BE2C (cell line): ENCODE data around the gene ANGPT4.

ENCODE experiments used
- DNase-seq: peaks from one replicate; pipeline ENCODE4 v3.0.0-alpha.2; 2020
- H3K27me3 ChIP-seq: fragments of 250-450 bp; sonication (Bioruptor Pico); 2 replicates; pipeline ENCODE4 v1.5.1; 2020; ENCODE audit warnings: mild to moderate bottlenecking
- H3K36me3 ChIP-seq: fragments of 250-450 bp; sonication (Bioruptor Pico); 2 replicates; pipeline ENCODE4 v1.5.1; 2020; ENCODE audit warnings: mild to moderate bottlenecking
- H3K4me1 ChIP-seq: fragments of 250-450 bp; sonication (Bioruptor Pico); 2 replicates; pipeline ENCODE4 v1.5.1; 2020
- H3K4me3 ChIP-seq: 2 replicates; pipeline ENCODE4 v1.5.1; 2011; ENCODE audit warnings: low read depth, low read length
- H3K9me3 ChIP-seq: fragments of 250-450 bp; sonication (Bioruptor Pico); 2 replicates; pipeline ENCODE4 v1.5.1; 2020
- TF ChIP-seq, protein P1 (sequence below): IDR thresholded peaks from 2 replicates; pipeline ENCODE4 v1.5.1; 2012; ENCODE audit warnings: mild to moderate bottlenecking, low read depth, low read length

ANGPT4 gene

DNA sequence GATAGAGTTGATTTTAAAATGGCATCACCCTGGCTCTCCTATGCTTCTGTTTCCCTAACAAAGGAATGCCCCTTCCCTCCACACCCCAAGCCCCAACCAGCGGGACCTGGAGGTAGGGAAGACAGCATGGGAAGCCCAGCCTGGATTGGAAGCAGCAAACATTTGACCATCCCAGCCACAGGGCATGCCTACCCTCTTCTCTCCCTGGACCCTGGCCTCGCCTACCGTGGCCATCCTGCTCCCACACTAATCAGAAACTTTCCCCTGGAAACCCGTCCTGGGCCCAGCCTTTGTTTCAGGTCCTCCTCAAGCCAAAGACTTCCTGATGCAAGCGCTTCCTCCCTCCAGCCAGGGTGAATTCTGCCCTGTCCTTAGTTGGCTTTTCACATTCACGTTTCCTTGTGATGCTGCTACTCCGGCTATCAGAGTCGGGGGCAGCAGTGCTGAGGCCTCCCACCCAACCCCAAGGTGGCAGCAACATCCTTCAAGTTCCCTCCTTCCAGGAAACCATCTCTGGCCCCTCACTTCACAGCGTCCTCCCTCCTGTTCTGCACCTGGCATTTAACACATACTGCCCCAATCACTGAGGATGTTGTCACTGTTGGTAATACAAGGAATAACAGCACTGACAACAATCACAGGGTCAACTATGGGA lies 18.2 kb upstream of the ANGPT4 start:
- H3K27me3 ChIP-seq, result no peaks in the 10 kb centered on the region
- no peak for DNase-seq
- H3K4me3 ChIP-seq, result no peak overlapping the region
- TF ChIP-seq, protein P1, sequence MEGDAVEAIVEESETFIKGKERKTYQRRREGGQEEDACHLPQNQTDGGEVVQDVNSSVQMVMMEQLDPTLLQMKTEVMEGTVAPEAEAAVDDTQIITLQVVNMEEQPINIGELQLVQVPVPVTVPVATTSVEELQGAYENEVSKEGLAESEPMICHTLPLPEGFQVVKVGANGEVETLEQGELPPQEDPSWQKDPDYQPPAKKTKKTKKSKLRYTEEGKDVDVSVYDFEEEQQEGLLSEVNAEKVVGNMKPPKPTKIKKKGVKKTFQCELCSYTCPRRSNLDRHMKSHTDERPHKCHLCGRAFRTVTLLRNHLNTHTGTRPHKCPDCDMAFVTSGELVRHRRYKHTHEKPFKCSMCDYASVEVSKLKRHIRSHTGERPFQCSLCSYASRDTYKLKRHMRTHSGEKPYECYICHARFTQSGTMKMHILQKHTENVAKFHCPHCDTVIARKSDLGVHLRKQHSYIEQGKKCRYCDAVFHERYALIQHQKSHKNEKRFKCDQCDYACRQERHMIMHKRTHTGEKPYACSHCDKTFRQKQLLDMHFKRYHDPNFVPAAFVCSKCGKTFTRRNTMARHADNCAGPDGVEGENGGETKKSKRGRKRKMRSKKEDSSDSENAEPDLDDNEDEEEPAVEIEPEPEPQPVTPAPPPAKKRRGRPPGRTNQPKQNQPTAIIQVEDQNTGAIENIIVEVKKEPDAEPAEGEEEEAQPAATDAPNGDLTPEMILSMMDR, result no peak
- no peaks in the 10 kb centered on the region for H3K9me3 ChIP-seq
- no peaks in the 10 kb centered on the region for H3K36me3 ChIP-seq
- H3K4me1 ChIP-seq, result no peaks in the 10 kb centered on the region

DNA sequence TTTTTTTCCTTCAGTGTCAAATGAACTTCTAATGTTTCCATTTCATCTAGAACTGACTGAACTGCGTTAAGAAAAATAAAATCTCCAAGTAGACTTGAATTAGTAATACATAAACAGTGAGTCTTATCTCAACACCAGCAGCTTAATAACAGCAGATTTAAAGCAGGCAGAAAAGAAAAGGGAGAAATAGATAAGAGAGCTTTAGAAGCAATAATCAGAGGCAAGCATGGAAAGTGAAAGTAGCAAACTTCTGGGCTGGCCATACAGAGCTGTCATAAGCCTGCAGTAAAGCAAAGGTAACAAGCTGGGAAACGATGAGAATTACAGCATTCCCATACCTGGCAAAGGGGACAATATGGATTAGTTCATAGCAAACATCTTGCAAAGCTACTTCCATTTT lies 16.9 kb upstream of the ANGPT4 start:
- H3K4me3 ChIP-seq, result no peak overlapping the region
- H3K27me3 ChIP-seq, result no peaks in the 10 kb centered on the region
- TF ChIP-seq, protein P1, result no peak
- no peaks in the 10 kb centered on the region for H3K4me1 ChIP-seq
- H3K9me3 ChIP-seq, result no peaks in the 10 kb centered on the region
- H3K36me3 ChIP-seq, result no peaks in the 10 kb centered on the region
- DNase-seq, result no peak

DNA sequence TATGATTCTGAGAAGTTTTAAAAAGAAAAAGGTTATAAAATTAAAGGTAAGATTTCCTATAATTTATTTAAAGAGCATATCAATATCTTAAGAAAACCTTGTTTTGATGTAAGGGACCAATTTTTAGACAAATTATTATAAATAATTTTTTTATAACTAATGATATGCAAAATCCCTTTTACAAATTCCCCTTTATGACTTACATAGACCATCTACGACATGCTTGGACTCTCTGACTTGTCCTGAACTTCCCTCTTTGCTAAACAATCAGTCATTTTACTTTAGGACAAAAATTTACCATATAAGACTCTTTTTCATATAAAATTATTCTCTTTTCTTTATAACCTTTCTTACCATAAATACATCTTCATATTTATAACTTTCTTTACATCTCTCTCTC lies 15.3 kb upstream of the ANGPT4 start:
- DNase-seq, result no peak
- H3K9me3 ChIP-seq, result no peaks in the 10 kb centered on the region
- TF ChIP-seq, protein P1, result no peak
- no peak overlapping the region for H3K4me3 ChIP-seq
- no peaks in the 10 kb centered on the region for H3K4me1 ChIP-seq
- H3K27me3 ChIP-seq, result no peaks in the 10 kb centered on the region
- no peaks in the 10 kb centered on the region for H3K36me3 ChIP-seq

DNA sequence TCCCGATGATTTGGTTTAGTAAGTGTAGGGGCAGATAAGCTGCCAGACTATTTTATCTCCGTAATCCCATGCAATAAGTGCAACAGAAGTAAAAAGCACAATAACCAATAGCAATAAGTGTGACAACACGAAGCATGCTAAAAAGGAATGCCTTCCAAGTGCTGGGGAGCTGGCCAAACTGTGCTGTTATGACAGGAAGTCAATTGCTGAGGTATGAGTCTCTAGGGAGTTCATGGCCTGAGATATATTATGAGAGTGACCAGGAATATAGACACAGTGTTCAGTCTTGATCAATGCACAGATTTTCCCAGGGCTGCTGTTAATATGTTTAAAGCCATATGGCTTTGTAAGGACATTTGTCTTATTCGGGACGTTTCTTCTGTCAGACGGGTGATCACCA lies 10.5 kb upstream of the ANGPT4 start:
- Histone ChIP-seq H3K9me3 (no peaks in the 10 kb centered on the region), H3K27me3 (no peaks in the 10 kb centered on the region)
- DNase-seq, result no peak

DNA sequence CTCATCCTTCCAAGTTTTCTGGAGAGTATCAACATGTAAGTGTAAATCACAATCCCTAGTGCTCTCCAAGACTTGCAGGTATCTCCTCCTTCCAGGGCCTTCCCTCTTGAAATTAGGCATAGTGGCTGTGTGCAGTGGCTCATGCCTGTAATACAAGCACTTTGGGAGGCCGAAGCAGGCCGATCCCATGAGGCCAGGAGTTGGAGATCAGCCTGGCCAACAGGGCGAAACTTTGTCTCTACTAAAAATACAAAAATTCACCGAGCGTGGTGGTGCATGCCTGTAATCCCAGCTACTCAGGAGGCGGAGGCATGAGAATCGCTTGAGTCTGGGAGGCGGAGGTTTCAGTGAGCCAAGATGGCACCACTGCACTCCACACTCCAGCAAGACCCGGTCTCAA lies 9.4 kb upstream of the ANGPT4 start:
- Histone ChIP-seq H3K9me3 (no peaks in the 10 kb centered on the region), H3K27me3 (no peaks in the 10 kb centered on the region), H3K4me3 (no peak overlapping the region), H3K4me1 (no peaks in the 10 kb centered on the region), H3K36me3 (no peaks in the 10 kb centered on the region)
- no peak for DNase-seq
- TF ChIP-seq, protein P1, result no peak

More for the DNA sequence above, 10.5 kb upstream of the ANGPT4 start:
- Histone ChIP-seq H3K4me3 (no peak overlapping the region), H3K36me3 (no peaks in the 10 kb centered on the region), H3K4me1 (no peaks in the 10 kb centered on the region)
- TF ChIP-seq, protein P1, result no peak

DNA sequence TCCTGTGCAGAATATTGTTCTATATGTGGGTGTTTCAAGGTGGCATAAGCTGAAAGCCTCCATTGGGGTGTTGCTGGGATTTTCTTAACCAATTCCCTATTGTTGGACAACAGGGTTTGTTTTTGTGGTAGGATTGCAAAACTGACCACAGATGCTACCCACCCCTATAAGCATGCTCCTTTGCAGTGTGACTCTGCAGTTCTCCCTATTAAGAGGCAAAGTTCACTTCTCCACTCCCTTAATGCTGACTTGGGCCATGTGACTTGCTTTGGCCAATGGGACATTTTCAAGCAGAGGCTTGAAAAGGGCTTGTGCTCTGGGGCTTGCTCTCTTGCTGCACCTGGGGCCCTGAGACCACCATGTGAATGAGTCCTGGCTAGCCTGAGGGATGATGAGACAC lies 8.5 kb upstream of the ANGPT4 start:
- no peaks in the 10 kb centered on the region for H3K4me1 ChIP-seq
- no peak overlapping the region for H3K4me3 ChIP-seq
- H3K36me3 ChIP-seq, result no peaks in the 10 kb centered on the region
- H3K9me3 ChIP-seq, result no peaks in the 10 kb centered on the region
- no peaks in the 10 kb centered on the region for H3K27me3 ChIP-seq
- TF ChIP-seq, protein P1, result no peak
- DNase-seq, result no peak
